HCT116 (cell line): ENCODE data around the gene GRIN3B. TPM values are rescaled to one million over a fixed set of nuclear protein-coding genes. Genes with fewer than 3 reads are reported as not detected.

Experiments used
- ATAC-seq: fragments of 200-7000 bp; cut with Tn5 transposase; 2 replicates; pipeline ENCODE4 v1.9.1; 2020; ENCODE audit warnings: mild to moderate bottlenecking, moderate library complexity
- BruUV-seq: library from RNA; stranded (reverse); fragments of 400-500 nt; replicated peaks from 2 replicates; lab custom pipeline; 2021; lab: Mats Ljungman, UMichigan
- CTCF ChIA-PET: fragments of 300-600 bp; sonication (Branson Sonifier 250); formaldehyde crosslinking; loops from one replicate; lab custom pipeline; 2021; ENCODE audit warnings: antibody characterized with exemption; lab: Charles Lee
- POLR2A ChIA-PET: fragments of 300-600, 350-600 bp; sonication (Branson Sonifier 250); formaldehyde crosslinking; loops from one replicate; lab custom pipeline; 2021; ENCODE audit warnings: antibody characterized with exemption; lab: Charles Lee
- RAD21 ChIA-PET, 2 experiments: fragments of 300-600 bp; sonication (Branson Sonifier 250); formaldehyde crosslinking; loops; one replicate each; lab custom pipeline; 2023; ENCODE audit warnings: low total read pairs in 2 of 2; ENCODE audit not compliant: uncharacterized antibody in 2 of 2, unreplicated experiment in 2 of 2, low non-redundant PET in 1 of 2; lab: Charles Lee
- DNase-seq: peaks from one replicate; pipeline ENCODE4 v3.0.0-alpha.2; 2010; ENCODE audit warnings: low read depth, low spot score
- H2AFZ ChIP-seq: fragments of 200-600 bp; shearing (Covaris generic), sonication (generic); 2 replicates; pipeline ENCODE4 v1.6.1; 2017; ENCODE audit warnings: low read depth, mixed run types, mixed read lengths, antibody characterized with exemption, low read length; ENCODE audit not compliant: poor library complexity, severe bottlenecking
- H3K27ac ChIP-seq: 2 replicates; pipeline ENCODE4 v1.5.1; 2012; ENCODE audit warnings: low read depth, low read length
- H3K27me3 ChIP-seq: fragments of 200-600 bp; sonication (generic); 2 replicates; pipeline ENCODE4 v1.6.1; 2016; ENCODE audit warnings: mixed run types, low read length, mixed read lengths; ENCODE audit not compliant: insufficient read depth
- H3K36me3 ChIP-seq, 2 experiments: fragments of 200-500 bp in 1 of 2; fragments of 200-600 bp in 1 of 2; sonication (Bioruptor generic) in 1 of 2; sonication (generic) in 1 of 2; 2 replicates each; pipeline versions ENCODE4 v1.5.1 to v1.6.1; 2014 to 2016; ENCODE audit warnings: low read length in 2 of 2, inconsistent platforms in 1 of 2, mixed read lengths in 1 of 2, mixed run types in 1 of 2; ENCODE audit not compliant: insufficient read depth in 2 of 2, control insufficient read depth in 1 of 2
- H3K4me1 ChIP-seq, 2 experiments: fragments of 200-600 bp in 1 of 2; sonication (generic) in 1 of 2; 2 replicates each; pipeline versions ENCODE4 v1.5.1 to v1.6.1; 2012 to 2017; ENCODE audit warnings: low read length in 2 of 2, inconsistent platforms in 1 of 2, mild to moderate bottlenecking in 1 of 2, mixed read lengths in 1 of 2, mixed run types in 1 of 2, moderate library complexity in 1 of 2; ENCODE audit not compliant: insufficient read depth in 2 of 2, control insufficient read depth in 1 of 2
- H3K4me2 ChIP-seq: fragments of 200-600 bp; sonication (generic); 2 replicates; pipeline ENCODE4 v1.6.1; 2017; ENCODE audit warnings: mixed run types, low read length, mixed read lengths
- H3K4me3 ChIP-seq, 2 experiments: fragments of 200-600 bp in 1 of 2; sonication (generic) in 1 of 2; replicated peaks in 1 of 2; 2 replicates each; pipeline ENCODE4 v1.5.1; 2011 to 2016; ENCODE audit warnings: low read length in 2 of 2, control low read depth in 1 of 2, low read depth in 1 of 2, mild to moderate bottlenecking in 1 of 2, mixed read lengths in 1 of 2, mixed run types in 1 of 2
- H3K79me2 ChIP-seq: fragments of 200-600 bp; sonication (generic); 2 replicates; pipeline ENCODE4 v1.6.1; 2017; ENCODE audit warnings: mild to moderate bottlenecking, mixed run types, low read length, moderate library complexity, mixed read lengths; ENCODE audit not compliant: insufficient read depth
- H3K9ac ChIP-seq: fragments of 200-600 bp; sonication (generic); 2 replicates; pipeline ENCODE4 v1.6.1; 2016; ENCODE audit warnings: low read length, mixed read lengths
- H3K9me2 ChIP-seq: fragments of 200-600 bp; sonication (generic), shearing (Covaris generic); 2 replicates; pipeline ENCODE4 v1.6.1; 2017; ENCODE audit warnings: mixed run types, mild to moderate bottlenecking, moderate library complexity; ENCODE audit not compliant: insufficient read depth
- H3K9me3 ChIP-seq, 2 experiments: fragments of 200-500 bp in 1 of 2; fragments of 200-600 bp in 1 of 2; sonication (Bioruptor generic) in 1 of 2; sonication (generic) in 1 of 2; 2 replicates each; pipeline ENCODE4 v1.6.1; 2014 to 2017; ENCODE audit warnings: low read length in 2 of 2, mixed read lengths in 2 of 2, inconsistent platforms in 1 of 2, low read depth in 1 of 2, mild to moderate bottlenecking in 1 of 2, mixed run types in 1 of 2, moderate library complexity in 1 of 2; ENCODE audit not compliant: control insufficient read depth in 1 of 2, insufficient read depth in 1 of 2
- H4K20me1 ChIP-seq: fragments of 200-600 bp; sonication (generic), shearing (Covaris generic); 2 replicates; pipeline ENCODE4 v1.6.1; 2017; ENCODE audit warnings: mixed run types, mild to moderate bottlenecking, moderate library complexity; ENCODE audit not compliant: insufficient read depth
- ELF1 ChIP-seq: IDR thresholded peaks from 2 replicates; pipeline ENCODE4 v1.6.1; 2012; ENCODE audit warnings: low read depth, borderline replicate concordance
- EZH2phosphoT487 ChIP-seq: fragments of 200-600 bp; IDR thresholded peaks from 2 replicates; pipeline ENCODE4 v1.6.1; 2018; ENCODE audit warnings: antibody characterized with exemption, borderline replicate concordance
- POLR2A ChIP-seq: IDR thresholded peaks from 2 replicates; pipeline ENCODE4 v1.7.0; 2011; ENCODE audit warnings: borderline replicate concordance; ENCODE audit not compliant: insufficient read depth, insufficient read length; ENCODE audit errors: extremely low read depth
- RAD21 ChIP-seq: IDR thresholded peaks from 2 replicates; pipeline ENCODE4 v1.6.1; 2012; ENCODE audit warnings: low read depth, mild to moderate bottlenecking
- SIN3A ChIP-seq: IDR thresholded peaks from 2 replicates; pipeline ENCODE4 v1.6.1; 2012; ENCODE audit warnings: low read depth
- SRF ChIP-seq: IDR thresholded peaks from 2 replicates; pipeline ENCODE4 v1.6.1; 2012; ENCODE audit warnings: low read depth
- TCF7L2 ChIP-seq: IDR thresholded peaks from 2 replicates; pipeline ENCODE4 v1.7.0; 2011; ENCODE audit warnings: borderline replicate concordance, inconsistent platforms; ENCODE audit not compliant: insufficient read depth, insufficient read length; ENCODE audit errors: extremely low read depth
- YY1 ChIP-seq: IDR thresholded peaks from 2 replicates; pipeline ENCODE4 v1.6.1; 2011; ENCODE audit warnings: low read length, low read depth, moderate library complexity, mild to moderate bottlenecking; ENCODE audit not compliant: insufficient replicate concordance; ENCODE audit errors: extremely low read depth
- ZFX ChIP-seq: fragments of 450-650 bp; IDR thresholded peaks from 2 replicates; pipeline ENCODE4 v1.6.1; 2017
- intact Hi-C: fragments of 100-400 bp; cut with micrococcal nuclease; formaldehyde crosslinking; loops from 2 replicates; pipeline ENCODE4 v1.10.0; 2022
- total RNA-seq: library from RNA; stranded (reverse); gene quantifications from one replicate; pipeline ENCODE4 v1.2.1, GENCODE V29; 2021; ENCODE audit not compliant: unreplicated experiment
- TF ChIP-seq, protein P1 (sequence below), 3 experiments: fragments of 200-600 bp in 1 of 3; sonication (generic) in 1 of 3; IDR thresholded peaks in 2 of 3; conservative IDR thresholded peaks in 1 of 3; 2 replicates each; pipeline ENCODE4 v1.5.1; 2012 to 2017; ENCODE audit warnings: low read depth in 2 of 3, low read length in 2 of 3, antibody characterized with exemption in 1 of 3, borderline replicate concordance in 1 of 3, control low read depth in 1 of 3, mild to moderate bottlenecking in 1 of 3, mixed read lengths in 1 of 3, mixed run types in 1 of 3, moderate library complexity in 1 of 3; ENCODE audit not compliant: insufficient read depth in 1 of 3
- TF ChIP-seq, protein P2 (sequence below): IDR thresholded peaks from 2 replicates; pipeline ENCODE4 v1.6.1; 2011; ENCODE audit warnings: mild to moderate bottlenecking, low read length, moderate library complexity; ENCODE audit not compliant: insufficient replicate concordance; ENCODE audit errors: extremely low read depth

GRIN3B gene
- total RNA-seq, 1 experiment from 2014 or later, result 0.69 TPM

DNA sequence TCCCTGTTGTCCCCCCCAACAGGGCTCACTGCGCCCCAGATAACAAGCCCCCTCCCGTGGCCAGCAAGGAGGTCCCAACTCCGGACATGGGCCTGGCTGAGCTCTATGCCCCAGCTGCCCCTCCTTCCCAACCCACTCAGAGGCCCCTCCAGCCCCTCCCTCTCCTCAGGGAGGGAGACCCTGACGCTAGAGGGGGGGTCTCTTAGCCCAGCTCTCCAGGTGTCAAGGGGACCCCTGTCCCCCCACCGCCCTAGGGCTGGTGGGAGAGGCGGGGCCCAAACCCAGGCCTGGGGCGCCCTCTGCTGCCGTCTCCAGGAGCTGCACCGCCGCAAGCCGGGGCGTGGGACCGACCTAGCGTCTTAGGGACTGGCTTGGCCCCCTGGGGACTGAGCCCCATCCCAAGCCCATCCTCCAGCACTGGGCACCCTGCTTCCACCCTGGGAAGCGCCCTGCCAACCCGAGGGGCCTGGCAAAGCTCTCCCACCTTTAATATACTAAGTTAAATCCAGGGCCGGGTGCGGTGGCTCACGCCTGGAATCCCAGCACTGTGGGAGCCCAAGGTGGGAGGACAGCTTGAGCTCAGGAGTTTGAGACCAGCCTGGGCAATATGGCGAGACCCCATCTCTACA, 1.4 kb downstream of the GRIN3B start:
- Histone ChIP-seq H3K4me3 (no peak overlapping the region), H3K36me3 (no peaks in the 10 kb centered on the region), H3K27ac (no peak overlapping the region), H3K79me2 (no peaks in the 10 kb centered on the region), H3K9me2 (no peaks in the 10 kb centered on the region), H3K4me1 (peaks cover 5 to 12% of the 10 kb centered on the region in 2 experiments; a peak in 3 of 4 replicates), H2AFZ (peak overlapping the region; percentile 17), H4K20me1 (no peaks in the 10 kb centered on the region), H3K9me3 (no peaks in the 10 kb centered on the region), H3K4me2 (peak overlapping the region; percentile 28), H3K9ac (no peak overlapping the region), H3K27me3 (no peaks in the 10 kb centered on the region)
- RAD21 ChIA-PET, result interaction anchor here in 1 of 2 experiments (0.6 kb wide), 1 partner anchor 85 kb away, joined by 3 read pairs; no protein-coding TSS in a partner anchor
- DNase-seq, result no peak
- CTCF ChIA-PET, result no interaction called here
- peak; percentile 77 for ATAC-seq
- no peak for TF ChIP-seq SIN3A
- TF ChIP-seq, protein P1, sequence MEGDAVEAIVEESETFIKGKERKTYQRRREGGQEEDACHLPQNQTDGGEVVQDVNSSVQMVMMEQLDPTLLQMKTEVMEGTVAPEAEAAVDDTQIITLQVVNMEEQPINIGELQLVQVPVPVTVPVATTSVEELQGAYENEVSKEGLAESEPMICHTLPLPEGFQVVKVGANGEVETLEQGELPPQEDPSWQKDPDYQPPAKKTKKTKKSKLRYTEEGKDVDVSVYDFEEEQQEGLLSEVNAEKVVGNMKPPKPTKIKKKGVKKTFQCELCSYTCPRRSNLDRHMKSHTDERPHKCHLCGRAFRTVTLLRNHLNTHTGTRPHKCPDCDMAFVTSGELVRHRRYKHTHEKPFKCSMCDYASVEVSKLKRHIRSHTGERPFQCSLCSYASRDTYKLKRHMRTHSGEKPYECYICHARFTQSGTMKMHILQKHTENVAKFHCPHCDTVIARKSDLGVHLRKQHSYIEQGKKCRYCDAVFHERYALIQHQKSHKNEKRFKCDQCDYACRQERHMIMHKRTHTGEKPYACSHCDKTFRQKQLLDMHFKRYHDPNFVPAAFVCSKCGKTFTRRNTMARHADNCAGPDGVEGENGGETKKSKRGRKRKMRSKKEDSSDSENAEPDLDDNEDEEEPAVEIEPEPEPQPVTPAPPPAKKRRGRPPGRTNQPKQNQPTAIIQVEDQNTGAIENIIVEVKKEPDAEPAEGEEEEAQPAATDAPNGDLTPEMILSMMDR (IDR thresholded peaks at IDR 0.05 in 2 of 3, conservative IDR thresholded peaks at IDR 0.05 in 1 of 3; ENCODE audit: borderline replicate concordance in 1 of 3, insufficient read depth in 1 of 3, low read depth in 2 of 3, low read length in 2 of 3), result peak; percentile 81 to 89 (median 87)
- TF ChIP-seq RAD21, result peak; percentile 91
- intact Hi-C loops, result no loop called here
- no TSS peak for BruUV-seq
- POLR2A ChIA-PET, result no interaction called here

DNA sequence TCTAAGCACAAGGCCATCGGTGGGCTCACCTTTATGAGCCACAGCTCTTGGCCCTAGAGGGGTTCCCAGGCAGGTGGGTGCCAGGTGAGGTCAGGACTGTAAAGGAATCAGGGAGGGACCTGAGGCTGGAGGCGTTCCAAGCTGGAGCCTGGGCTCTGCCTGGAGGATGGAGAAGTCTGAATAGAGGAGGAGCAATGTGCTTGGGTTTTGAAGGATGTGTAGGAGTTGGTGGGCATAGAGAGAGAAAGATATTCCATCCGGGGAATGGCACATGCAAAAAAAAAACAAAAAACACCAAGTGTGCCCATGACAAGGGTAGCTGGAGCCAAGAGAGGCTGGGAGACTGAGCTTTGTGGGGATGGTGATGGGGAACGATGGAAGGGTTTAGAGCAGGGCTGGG, 2.4 kb downstream of the GRIN3B start:
- CTCF ChIA-PET, result interaction anchor here (0.7 kb wide), 1 partner anchor 190 kb away, joined by 3 read pairs; no protein-coding TSS in a partner anchor
- intact Hi-C loops, result no loop called here
- POLR2A ChIA-PET, result no interaction called here
- Histone ChIP-seq H3K4me2 (no peak overlapping the region), H3K27ac (no peak overlapping the region), H3K4me3 (no peak overlapping the region), H3K9me3 (no peaks in the 10 kb centered on the region), H3K27me3 (no peaks in the 10 kb centered on the region), H3K9ac (no peak overlapping the region), H3K79me2 (no peaks in the 10 kb centered on the region), H2AFZ (no peak overlapping the region), H4K20me1 (no peaks in the 10 kb centered on the region), H3K9me2 (no peaks in the 10 kb centered on the region), H3K4me1 (peaks cover 3 to 10% of the 10 kb centered on the region in 2 experiments; a peak in 2 of 4 replicates), H3K36me3 (no peaks in the 10 kb centered on the region)
- DNase-seq (no peak), ATAC-seq (no peak)
- RAD21 ChIA-PET, result no interaction called here
- no peak for TF ChIP-seq POLR2A
- TF ChIP-seq, protein P2, sequence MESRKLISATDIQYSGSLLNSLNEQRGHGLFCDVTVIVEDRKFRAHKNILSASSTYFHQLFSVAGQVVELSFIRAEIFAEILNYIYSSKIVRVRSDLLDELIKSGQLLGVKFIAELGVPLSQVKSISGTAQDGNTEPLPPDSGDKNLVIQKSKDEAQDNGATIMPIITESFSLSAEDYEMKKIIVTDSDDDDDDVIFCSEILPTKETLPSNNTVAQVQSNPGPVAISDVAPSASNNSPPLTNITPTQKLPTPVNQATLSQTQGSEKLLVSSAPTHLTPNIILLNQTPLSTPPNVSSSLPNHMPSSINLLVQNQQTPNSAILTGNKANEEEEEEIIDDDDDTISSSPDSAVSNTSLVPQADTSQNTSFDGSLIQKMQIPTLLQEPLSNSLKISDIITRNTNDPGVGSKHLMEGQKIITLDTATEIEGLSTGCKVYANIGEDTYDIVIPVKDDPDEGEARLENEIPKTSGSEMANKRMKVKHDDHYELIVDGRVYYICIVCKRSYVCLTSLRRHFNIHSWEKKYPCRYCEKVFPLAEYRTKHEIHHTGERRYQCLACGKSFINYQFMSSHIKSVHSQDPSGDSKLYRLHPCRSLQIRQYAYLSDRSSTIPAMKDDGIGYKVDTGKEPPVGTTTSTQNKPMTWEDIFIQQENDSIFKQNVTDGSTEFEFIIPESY, result no peak
- TF ChIP-seq YY1, result no peak
- no peak for TF ChIP-seq ZFX
- no peak for TF ChIP-seq ELF1
- TF ChIP-seq EZH2phosphoT487, result no peak
- TF ChIP-seq TCF7L2, result no peak
- TF ChIP-seq SRF, result no peak
- no TSS peak for BruUV-seq
